ENCODE data around the gene CERS6.
"Not testable (repeated sequence)": the region's sequence is repeated elsewhere in the genome, so short reads cannot be mapped to it uniquely, and the experiment has no call there.

Gene CERS6

DNA sequence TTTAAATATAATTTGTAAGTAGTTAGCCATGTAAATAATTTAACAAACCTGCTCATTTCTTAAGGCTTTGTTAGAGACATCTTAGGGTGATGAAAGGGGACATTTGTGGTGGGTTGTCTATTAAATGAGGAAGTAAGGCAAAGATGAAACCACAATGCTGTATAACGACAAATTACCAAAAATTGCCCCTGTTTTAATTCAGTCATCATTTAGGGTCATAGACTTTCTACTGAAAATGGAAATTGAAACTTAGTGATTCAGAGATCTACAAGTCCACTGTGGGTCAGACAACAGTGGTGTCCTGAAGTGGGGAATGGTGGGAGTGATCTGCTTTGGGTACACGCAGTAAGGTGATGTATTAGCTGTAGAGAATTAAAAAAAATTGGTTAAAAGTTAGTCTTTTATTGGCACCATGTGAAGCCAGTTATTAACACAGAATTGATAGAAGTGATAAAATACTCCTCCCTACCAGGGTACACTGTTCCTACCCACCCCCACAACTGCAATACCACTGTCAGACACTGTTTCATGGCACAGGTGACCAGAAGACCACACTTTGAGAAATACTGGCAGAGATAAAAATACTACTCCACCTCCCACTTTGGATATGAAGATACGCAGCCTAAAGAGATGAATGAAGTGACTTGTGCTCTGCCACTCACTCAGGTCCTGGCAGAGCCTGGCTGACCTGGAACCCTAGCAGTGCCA is 13.4 kb downstream of the CERS6 start:
- DNase-seq, result no peak

DNA sequence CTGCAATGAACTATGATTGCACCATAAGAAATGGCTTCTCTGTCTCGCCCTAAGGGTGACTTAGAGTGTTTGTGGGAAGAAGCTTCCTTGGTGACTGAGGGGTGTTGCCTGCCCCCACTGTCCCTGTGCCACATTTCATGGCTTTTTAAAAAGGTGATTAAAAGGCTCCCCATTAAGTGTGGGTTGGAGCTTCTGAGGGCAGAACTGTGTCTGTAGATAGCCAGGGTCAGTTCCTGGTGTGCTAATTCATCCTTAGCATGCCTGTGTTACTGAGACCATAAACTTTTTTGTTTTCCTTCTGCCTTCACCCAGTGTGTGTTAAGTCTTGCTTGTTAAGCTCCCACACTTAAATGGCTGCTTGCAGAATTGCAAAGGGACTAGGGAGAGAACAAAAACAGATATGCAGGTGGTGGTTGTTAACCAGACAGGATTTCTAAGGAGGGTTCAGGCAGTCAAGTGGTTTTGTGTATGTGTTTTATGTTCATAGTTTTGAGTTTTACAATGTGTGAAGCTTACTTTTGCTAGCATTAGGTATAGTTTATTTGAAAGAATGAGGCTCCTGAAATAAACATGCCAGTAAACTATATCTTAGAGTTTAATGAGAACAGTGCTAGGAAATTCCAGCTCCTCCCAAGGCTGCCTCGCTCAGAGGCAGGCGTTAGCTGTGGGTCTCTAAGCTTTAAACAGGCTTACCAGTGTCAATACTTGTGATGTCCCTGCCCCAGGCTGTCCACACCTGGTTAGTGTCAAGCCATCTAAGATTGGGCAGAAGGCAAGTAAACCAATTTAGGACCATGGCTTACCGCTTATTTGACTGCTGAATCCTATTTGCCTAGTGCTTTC is 14.5 kb downstream of the CERS6 start:
- no peak for DNase-seq

DNA sequence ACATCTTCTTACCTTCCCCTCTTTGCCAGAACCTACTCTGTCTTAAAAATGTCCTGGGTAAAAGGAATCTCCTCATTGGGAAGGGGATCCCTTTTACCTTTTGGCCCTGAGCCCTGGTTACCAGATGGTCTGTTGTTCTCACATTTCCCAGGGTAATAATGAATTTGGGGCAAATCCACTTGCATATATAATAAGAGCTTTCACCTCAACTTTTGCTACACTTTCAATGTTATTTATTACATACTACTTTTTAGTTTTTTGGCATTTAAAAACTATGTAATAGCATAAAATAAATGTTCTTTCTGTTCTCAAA is 15.0 kb downstream of the CERS6 start:
- no peak for DNase-seq

DNA sequence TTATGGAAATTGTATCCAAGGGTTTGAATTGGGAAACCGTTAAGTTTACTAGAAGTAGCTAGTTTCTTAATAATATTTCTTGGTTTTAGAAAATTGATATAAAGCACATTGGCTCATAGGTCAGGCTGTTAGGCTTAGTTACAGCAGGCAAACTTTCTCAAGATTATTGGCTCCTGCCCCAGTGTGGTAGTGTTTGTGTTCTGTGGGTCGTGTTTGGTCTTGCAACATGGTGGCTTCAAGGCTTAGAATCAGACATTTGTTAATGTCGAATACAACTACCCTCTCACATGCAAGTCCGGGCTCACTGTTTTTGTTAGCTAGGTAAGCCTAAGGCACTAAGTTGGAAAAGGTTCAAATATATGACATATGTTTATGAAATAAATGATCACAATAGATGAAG is 19.6 kb downstream of the CERS6 start:
- DNase-seq, result no peak

DNA sequence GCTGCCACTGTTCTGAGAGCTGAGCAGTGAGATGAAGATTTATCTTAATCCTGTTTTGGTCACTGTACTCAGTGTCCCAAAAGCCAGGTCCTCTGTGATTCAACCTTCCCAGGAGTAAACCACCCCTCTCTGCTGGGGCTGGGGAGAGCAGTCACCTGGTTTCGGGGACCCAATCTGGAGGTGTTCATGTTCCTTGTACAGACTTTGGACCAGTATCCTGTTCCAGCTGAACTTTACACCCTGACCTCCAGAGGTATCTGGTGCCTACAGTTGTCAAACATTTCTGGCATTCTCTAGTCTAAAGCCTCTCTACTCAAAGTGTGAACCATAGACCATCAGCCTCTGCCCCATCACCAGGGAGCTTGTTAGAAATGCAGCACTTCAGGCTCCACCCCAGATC is 22.1 kb downstream of the CERS6 start:
- no peak for DNase-seq

DNA sequence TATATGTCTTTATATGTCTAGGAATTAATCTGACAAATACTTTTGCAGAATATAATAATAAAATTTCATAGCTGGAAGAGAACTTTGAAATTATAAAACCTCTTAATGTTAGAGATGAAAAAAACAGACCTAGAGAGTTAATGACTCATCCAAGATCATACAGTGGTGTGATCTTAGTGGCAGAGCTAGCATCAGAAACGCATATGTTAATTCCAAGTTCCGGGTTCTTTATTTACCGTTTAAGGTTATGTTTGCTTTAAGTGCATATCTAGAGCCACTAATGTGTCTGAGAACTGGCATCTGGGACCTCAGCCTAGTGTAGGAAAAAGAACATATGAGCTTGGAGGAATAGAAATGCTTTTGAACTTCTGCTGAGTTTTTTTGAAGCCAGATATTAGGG is 24.3 kb downstream of the CERS6 start:
- no peak for DNase-seq

DNA sequence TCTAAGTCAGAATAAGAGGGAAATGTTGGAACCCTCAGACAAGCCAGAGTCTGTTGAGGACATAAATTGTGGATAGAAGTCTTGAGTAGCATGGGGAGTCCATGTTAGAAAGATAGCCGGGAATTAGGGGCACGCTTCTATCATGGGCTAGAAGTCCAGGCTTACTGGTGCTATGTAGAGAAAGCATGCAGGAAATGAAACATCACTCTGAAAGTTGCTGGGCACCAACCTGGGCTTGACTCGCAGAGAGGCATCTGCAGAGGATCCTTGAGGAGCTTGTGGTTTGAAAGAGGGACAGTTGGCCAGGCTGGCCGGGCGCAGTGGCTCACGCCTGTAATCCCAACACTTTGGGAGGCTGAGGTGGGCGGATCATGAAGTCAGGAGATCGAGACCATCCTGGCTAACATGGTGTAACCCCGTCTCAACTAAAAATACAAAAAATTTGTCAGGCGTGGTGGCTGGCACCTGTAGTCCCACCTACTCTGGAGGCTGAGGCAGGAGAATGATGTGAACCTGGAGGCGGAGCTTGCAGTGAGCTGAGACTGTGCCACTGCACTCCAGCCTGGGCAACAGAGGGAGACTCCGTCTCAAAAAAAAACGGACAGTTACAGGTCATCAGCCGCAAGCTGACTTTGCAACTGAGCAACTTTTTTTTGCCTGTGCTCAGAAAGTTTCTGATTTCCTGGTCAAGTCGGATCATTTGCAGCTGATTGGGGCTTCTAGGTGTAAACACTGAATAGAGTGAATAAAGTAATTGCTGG is 24.9 kb downstream of the CERS6 start:
- no peak for DNase-seq

DNA sequence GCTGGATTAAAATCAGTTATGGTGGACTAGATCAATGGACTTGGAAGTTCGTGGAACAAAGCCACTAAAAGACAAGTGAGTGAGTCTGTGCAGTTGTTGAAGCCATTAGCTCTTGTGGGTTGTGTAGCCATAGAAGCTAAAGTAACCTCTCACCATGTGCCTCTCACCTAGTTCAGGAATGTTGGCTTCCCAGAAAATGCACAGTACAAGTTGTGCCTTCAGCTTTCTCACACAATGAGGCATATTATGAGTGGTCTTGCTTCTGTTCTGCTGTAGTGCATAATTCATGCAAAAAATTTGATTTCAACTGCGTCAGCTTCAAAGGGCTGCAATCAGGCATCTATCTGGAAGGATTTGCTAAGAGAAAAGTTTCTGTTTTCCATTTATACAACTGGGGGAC is 26.2 kb downstream of the CERS6 start:
- DNase-seq, result no peak

DNA sequence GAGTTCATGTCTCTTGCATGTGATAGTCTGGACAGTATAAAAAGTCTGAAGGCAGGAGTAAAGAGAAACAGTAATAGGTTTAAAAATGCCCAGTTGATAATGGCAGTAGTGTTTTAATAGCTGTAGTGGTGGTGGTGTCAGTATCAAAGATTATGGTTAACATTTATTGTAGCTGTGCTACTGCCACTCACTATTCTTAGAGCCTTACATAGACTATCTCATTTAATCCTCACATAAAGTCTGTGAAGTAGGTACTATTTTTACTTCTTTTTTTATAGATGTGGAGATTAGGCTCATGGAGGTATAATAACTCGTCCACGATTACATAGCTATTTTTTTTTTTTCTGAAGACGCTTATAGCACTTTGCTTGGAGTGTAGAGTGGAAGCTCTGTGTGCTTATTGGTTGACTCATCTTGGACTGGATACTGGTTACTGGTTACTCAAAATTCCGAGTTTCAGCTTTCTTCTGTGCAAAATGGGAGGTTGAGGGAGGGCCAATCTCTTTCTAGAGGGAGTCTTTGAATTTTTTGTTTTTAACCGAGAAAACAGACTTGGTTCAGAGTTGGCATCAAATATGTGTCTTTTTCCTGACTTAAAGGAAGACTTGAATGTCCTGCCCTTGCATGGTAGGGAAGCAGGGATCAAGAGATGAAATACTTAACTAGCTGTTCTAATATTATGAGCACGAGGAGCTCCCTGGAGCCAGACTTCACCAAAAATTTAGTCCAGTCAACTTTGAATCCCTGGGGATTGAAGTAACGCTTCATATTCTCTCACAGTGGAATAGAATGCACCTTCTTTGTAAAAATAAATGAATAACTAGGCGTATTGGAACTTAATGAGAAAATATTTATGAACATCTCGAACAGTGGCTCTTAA is 27.1 kb downstream of the CERS6 start:
- DNase-seq, result no peak

DNA sequence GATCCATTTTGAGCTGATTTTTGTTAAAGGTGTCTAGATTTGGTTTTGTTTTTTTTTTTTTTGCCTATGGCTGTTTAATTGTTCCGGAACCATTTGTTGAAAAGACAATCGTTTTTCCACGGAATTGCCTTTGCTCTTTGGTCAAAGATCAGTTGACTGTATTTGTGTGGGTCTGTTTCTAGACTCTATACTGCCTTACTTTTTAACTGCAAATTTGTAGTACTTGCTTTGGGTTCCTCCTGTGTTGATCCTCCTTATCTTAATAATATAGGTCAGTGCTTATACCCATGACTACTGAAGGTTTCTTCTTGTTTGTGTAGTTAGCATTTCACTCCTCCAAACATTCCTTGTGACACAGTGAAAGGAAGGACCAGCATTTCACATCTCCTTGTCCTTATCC is 30.4 kb downstream of the CERS6 start:
- DNase-seq, result no peak

DNA sequence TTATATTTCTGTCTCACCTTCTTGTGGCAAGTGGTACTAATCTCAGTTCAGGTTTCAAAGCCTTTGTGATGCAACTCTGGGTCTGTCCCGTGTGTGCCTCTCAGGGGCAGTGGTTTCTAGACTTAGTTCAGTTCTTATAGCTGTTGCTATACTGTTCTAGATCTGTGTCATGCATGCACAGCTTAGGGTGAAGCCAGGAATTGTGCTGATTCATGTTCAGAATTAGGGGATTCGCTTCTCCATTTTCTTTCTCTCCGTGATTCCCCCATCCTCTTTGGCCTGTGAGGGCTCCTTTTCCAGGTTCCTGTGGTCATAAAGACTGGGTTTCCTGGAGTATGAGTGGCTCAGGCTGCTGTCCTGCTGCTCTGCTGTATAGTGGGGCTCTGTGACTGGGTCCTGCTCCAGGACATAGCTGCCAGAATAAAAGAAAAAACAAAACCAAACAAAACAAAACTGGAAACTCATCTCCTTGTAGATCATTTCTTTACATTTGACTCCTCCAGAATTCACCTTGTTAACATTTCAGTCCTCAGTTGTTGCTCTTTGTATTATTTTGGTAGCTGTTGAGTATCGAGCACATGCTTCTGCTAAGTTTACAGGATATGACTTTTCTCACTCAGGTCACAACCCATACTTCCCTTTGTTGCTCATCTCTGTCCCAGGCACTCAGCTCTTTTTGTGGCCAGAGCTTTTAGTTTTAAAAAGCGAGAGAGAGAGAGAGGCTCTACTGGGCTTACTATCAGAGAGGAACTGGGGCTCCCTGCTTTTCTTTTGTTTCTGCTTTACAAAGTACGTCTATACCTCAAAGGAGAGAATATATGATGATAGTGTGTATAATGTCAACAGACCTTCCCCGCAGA is 34.2 kb downstream of the CERS6 start:
- DNase-seq, result no peak

DNA sequence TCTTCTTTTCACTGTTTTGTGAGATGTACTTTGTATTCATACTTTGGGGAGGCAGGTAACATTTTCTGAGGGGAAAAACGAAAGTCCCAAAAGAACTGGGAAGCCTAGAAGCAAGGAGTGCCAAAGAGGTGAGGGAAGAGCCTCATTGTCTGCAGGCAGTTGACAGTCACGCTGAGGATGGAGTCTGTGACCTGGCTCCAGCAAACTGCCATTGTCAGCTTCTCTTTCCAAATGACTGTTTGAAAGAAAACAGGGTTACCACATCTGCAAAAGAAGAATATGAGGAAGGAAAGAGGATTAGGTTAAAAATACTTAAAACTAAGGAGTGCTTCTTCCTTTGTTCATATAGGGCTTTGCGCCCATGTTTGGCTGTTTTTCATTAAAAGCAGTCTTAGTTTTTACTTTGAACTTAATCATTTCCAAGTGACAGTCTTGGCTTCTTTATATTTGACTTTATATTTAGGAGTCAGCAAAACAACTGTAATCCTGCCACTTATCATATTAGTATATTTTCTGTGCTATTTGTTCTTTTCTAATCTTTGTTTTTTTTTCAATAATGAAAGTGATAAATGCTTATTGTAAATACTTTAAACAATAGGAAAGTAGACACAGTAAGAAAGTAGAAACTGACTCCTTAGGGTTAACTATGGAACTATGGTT is 35.0 kb downstream of the CERS6 start:
- no peak for DNase-seq

DNA sequence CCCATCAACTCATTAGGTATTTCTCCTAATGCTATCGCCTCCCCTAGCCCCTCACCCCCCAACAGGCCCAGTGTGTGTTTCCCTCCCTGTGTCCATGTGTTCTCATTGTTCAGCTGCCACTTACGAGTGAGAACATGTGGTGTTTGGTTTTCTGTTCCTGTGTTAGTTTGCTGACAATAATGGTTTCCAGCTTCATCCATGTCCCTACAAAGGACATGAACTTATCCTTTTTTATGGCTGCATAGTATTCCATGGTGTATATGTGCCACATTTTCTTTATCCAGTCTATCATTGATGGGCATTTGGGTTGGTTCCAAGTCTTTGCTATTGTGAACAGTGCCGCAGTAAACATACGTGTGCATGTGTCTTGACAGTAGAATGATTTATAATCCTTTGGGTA is 35.7 kb downstream of the CERS6 start:
- not testable (repeated sequence) for DNase-seq

DNA sequence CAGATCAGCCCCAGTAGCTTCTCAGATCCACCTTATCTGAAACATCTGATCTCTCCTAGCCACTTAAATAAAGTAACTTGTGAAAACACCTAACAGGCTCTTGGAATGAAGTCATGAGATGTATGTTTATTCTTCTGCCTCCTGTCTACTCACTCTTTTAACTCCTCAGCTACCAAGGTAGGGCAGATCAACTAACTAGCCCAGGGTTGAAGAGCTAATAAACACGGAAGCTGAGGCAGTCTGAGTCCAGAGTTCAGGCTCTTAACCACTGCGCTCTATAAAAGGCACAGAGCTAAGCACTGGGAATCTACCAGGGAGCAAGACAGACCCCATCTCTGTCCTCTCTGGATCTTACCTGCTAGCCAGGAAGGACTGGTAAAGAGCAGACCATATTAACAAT is 37.1 kb downstream of the CERS6 start:
- DNase-seq, result not testable (repeated sequence)

DNA sequence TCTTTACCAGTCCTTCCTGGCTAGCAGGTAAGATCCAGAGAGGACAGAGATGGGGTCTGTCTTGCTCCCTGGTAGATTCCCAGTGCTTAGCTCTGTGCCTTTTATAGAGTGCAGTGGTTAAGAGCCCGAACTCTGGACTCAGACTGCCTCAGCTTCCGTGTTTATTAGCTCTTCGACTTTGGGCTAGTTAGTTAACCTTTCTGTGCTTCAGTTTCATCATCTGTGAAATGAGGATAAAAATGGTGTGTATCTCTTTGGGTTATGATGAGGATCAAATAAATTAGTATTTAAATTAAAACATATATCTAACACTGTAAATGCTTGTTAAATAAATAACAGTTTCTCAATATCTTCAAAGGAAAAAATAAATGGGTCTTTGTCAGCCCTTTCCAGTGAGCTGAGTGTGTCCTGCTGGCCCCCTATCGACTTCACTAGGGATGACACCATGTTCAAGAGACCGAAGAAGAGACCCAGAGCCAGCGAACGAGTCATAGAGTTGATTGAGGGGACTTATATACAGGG is 38.2 kb downstream of the CERS6 start:
- DNase-seq, result no peak

DNA sequence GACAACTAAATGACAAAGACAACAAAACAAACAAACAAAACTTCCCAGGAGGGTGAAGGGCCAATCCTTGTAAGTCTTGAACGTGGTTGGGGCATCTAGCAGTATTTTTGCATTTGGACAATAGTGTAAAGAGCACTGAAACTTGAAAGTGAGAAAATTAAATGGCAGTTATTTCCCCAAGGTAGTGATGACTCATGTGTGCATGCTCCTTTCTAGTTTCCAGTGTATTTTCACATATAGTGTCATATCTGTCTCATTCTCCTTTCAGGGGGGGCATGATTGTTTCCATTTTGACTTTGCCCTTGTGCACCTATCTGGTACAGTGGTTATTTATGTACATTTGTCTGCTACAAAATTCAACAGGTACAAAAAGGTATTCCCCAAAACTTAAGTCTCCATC is 39.5 kb downstream of the CERS6 start:
- no peak for DNase-seq

DNA sequence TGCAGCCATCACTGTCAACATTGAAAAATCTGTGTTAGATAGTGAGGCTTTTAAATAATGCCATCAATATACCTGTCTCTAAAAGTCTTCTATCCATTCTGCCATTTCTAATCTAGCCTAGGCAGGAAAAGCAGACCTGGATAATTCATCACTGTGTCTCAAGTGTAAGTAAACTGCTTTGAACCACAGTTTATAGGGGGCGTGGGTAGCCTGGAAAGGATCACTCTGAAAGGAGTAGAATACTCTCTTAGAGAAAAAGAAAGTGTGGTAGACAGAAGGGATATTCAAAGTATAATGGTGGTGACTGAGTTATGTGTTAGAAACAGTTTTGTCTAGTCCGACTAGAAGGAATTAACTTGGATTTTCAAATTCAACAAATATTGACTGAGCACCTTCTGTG is 40.8 kb downstream of the CERS6 start:
- DNase-seq, result no peak

DNA sequence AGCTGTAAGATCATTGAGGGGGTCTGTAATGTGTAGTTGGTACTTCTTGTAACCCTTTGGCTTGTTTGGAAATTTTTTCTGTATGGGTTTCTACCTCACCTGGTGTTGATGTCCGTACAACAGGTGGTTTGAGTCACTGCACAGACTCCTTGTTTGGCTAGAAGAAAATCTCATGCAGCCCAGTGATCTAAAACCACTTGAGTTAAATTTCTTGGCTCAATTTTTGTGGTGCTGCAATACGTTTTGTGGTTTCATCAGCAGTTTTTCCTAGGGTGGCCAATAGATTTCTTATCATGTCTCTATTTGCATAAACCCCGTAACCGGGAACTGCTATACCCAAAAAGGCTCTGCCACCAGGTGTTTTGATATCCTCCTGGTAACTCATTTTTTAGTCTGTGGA is 43.4 kb downstream of the CERS6 start:
- no peak for DNase-seq

DNA sequence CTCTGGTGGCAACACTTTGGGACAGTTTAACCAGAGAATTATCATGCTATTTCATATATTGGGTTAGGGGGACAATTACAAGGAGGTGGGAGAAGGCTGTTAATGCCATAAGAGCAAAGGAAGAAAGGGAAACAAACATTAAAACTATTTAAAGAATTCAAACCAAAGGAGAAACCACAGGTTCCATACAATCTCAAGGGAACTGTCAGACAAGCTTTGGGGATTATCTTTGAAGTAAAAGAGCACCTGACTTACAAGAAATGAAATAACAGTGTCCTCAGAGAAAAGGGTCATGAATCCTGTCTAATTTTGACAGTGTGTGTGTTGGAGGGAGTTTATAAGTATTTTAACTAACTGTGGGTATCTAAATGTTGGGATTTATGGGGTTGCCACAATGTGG is 44.4 kb downstream of the CERS6 start:
- DNase-seq, result no peak

DNA sequence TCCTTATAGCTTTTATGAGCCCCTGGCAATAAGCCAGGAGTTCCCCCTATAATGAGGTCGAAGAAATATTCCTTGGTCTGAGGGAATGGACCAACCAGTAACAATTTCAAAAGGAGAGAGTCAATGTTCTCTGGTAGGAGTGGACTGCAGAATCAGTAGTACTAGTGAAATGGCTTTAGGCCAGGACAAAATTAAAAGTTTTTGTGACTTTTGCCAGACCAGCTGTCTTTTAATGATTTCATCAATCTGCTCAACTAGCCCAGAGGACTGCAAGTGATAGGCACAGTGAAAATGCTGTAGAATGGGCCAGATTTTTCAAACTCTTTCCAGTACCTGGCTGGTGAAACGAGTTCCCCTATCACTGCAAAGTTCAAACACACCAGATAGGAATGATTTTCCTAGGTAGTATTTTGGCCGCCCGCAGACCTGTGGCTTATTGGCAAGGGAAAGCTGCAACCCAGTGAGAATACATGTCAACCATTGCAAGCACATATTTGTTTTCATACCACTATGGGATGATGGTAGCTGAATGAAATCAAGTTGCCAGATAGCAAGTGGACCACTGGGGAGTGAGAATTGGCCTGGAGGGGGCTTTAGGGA is 45.5 kb downstream of the CERS6 start:
- no peak for DNase-seq

DNA sequence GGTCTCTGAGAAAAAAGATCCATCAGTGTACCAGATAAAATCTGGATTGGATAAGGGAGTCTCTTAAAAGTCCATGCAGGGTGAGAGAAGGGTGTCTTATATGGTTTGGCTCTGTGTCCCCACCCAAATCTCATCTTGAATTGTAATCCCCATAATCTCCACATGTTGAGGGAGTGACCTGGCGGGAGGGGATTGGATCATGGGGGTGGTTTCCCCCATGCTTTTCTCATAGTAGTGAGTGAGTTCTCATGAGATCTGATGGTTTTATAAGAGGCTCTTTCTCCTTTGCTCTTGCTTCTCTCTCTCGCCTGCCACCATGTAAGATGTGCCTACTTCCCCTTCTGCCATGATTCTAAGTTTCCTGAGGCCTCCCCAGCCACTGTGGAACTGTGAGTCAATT is 46.8 kb downstream of the CERS6 start:
- DNase-seq, result not testable (repeated sequence)
